Panc1 (cell line): ENCODE data around the gene DKK2. TPM values are rescaled to one million over a fixed set of nuclear protein-coding genes. Genes with fewer than 3 reads are reported as not detected.

ENCODE experiments used
- ATAC-seq: fragments of 200-7000 bp; cut with Tn5 transposase; 2 replicates; pipeline ENCODE4 v1.9.1; 2020; ENCODE audit warnings: mild to moderate bottlenecking, moderate library complexity
- BruUV-seq: library from RNA; stranded (reverse); fragments of 400-500 nt; replicated peaks from 2 replicates; lab custom pipeline; 2021; lab: Mats Ljungman, UMichigan
- CTCF ChIA-PET: fragments of 300-600 bp; sonication (Branson Sonifier 250); formaldehyde crosslinking; loops from one replicate; lab custom pipeline; 2022; ENCODE audit warnings: antibody characterized with exemption; lab: Charles Lee
- POLR2A ChIA-PET: fragments of 300-600 bp; sonication (Branson Sonifier 250); formaldehyde crosslinking; loops from one replicate; lab custom pipeline; 2022; ENCODE audit warnings: antibody characterized with exemption; lab: Charles Lee
- DNase-seq: peaks from one replicate; pipeline ENCODE4 v3.0.0-alpha.2; 2010; ENCODE audit warnings: low read depth, low spot score
- H3K27ac ChIP-seq: 2 replicates; pipeline ENCODE4 v1.5.1; 2011; ENCODE audit warnings: mild to moderate bottlenecking, low read length, inconsistent platforms
- H3K27me3 ChIP-seq: fragments of 200-500 bp; sonication (Bioruptor generic); 2 replicates; pipeline ENCODE4 v1.6.0; 2014; ENCODE audit warnings: low read length, inconsistent platforms; ENCODE audit not compliant: control insufficient read depth, insufficient read depth
- H3K36me3 ChIP-seq: fragments of 200-500 bp; sonication (Bioruptor generic); 2 replicates; pipeline ENCODE4 v1.5.1; 2014; ENCODE audit warnings: inconsistent platforms, mild to moderate bottlenecking, low read length, moderate library complexity; ENCODE audit not compliant: control insufficient read depth, insufficient read depth
- H3K4me1 ChIP-seq: 2 replicates; pipeline ENCODE4 v1.5.1; 2011; ENCODE audit warnings: inconsistent platforms, mild to moderate bottlenecking, low read length, moderate library complexity; ENCODE audit not compliant: control insufficient read depth, insufficient read depth
- H3K4me3 ChIP-seq, 2 experiments: 2 replicates each; pipeline ENCODE4 v1.5.1; 2011 to 2012; ENCODE audit warnings: low read depth in 2 of 2, low read length in 2 of 2, mild to moderate bottlenecking in 2 of 2, inconsistent platforms in 1 of 2, moderate library complexity in 1 of 2
- H3K9me3 ChIP-seq: fragments of 200-500 bp; sonication (Bioruptor generic); 2 replicates; pipeline ENCODE4 v1.5.1; 2014; ENCODE audit warnings: low read depth, mild to moderate bottlenecking, inconsistent platforms, low read length, moderate library complexity; ENCODE audit not compliant: control insufficient read depth, insufficient read depth
- POLR2AphosphoS5 ChIP-seq: IDR thresholded peaks from 2 replicates; pipeline ENCODE4 v1.6.1; 2012; ENCODE audit warnings: mild to moderate bottlenecking, low read depth, low read length, moderate library complexity
- REST ChIP-seq, 2 experiments: IDR thresholded peaks; 2 replicates each; pipeline ENCODE4 v1.6.1; 2011 to 2012; ENCODE audit warnings: low read depth in 2 of 2, control low read depth in 1 of 2, low read length in 1 of 2, mild to moderate bottlenecking in 1 of 2, moderate library complexity in 1 of 2; ENCODE audit not compliant: insufficient read depth in 1 of 2
- SIN3A ChIP-seq: IDR thresholded peaks from 2 replicates; pipeline ENCODE4 v1.6.1; 2012; ENCODE audit warnings: low read depth, mild to moderate bottlenecking, low read length, moderate library complexity, borderline replicate concordance; ENCODE audit not compliant: insufficient read depth
- TCF7L2 ChIP-seq: IDR thresholded peaks from 2 replicates; pipeline ENCODE4 v1.6.1; 2011; ENCODE audit warnings: mild to moderate bottlenecking, low read depth, low read length, inconsistent platforms
- in situ Hi-C: cut with HindIII; loops from 2 replicates; pipeline ENCODE4 v1.10.0; 2016; ENCODE audit warnings: low sequenced_read_pairs, low pct_unique_long_range_greater_than_20kb
- intact Hi-C: fragments of 100-400 bp; cut with micrococcal nuclease; formaldehyde crosslinking; loops from one replicate; pipeline ENCODE4 v1.10.0; 2022; ENCODE audit not compliant: unreplicated experiment
- total RNA-seq: library from RNA; stranded (reverse); gene quantifications from one replicate; pipeline ENCODE4 v1.2.1, GENCODE V29; 2021; ENCODE audit not compliant: unreplicated experiment
- TF ChIP-seq, protein P1 (sequence below): fragments of 450-650 bp; IDR thresholded peaks from 2 replicates; pipeline ENCODE4 v1.5.1; 2017; ENCODE audit warnings: mild to moderate bottlenecking

Gene DKK2
- total RNA-seq, 1 experiment from 2014 or later, result not detected

- no peak overlapping the region for H3K27ac ChIP-seq
- no peaks in the 10 kb centered on the region; the same call in 1 of the 2 replicates for H3K36me3 ChIP-seq
- no peaks in the 10 kb centered on the region for H3K9me3 ChIP-seq
- H3K4me1 ChIP-seq, result no peaks in the 10 kb centered on the region
- ATAC-seq (no peak), DNase-seq (no peak)
- intact Hi-C loops, result no loop called here
- POLR2A ChIA-PET, result no interaction called here
- CTCF ChIA-PET, result no interaction called here
- H3K27me3 ChIP-seq, result no peaks in the 10 kb centered on the region
- no TSS peak for BruUV-seq
- in situ Hi-C loops, result no loop called here
- no peak for TF ChIP-seq SIN3A
- TF ChIP-seq TCF7L2, result no peak
- no peak for TF ChIP-seq POLR2AphosphoS5
- no peak for TF ChIP-seq REST (IDR thresholded peaks at IDR 0.05; ENCODE audit: insufficient read depth in 1 of 2, low read depth in 2 of 2, low read length in 1 of 2)
- TF ChIP-seq, protein P1, sequence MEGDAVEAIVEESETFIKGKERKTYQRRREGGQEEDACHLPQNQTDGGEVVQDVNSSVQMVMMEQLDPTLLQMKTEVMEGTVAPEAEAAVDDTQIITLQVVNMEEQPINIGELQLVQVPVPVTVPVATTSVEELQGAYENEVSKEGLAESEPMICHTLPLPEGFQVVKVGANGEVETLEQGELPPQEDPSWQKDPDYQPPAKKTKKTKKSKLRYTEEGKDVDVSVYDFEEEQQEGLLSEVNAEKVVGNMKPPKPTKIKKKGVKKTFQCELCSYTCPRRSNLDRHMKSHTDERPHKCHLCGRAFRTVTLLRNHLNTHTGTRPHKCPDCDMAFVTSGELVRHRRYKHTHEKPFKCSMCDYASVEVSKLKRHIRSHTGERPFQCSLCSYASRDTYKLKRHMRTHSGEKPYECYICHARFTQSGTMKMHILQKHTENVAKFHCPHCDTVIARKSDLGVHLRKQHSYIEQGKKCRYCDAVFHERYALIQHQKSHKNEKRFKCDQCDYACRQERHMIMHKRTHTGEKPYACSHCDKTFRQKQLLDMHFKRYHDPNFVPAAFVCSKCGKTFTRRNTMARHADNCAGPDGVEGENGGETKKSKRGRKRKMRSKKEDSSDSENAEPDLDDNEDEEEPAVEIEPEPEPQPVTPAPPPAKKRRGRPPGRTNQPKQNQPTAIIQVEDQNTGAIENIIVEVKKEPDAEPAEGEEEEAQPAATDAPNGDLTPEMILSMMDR, result no peak
- H3K4me3 ChIP-seq, result no peak overlapping the region
These were observed 105.6 kb downstream of the DKK2 start for GRCh38 chr4:106930522-106930921.

DNA sequence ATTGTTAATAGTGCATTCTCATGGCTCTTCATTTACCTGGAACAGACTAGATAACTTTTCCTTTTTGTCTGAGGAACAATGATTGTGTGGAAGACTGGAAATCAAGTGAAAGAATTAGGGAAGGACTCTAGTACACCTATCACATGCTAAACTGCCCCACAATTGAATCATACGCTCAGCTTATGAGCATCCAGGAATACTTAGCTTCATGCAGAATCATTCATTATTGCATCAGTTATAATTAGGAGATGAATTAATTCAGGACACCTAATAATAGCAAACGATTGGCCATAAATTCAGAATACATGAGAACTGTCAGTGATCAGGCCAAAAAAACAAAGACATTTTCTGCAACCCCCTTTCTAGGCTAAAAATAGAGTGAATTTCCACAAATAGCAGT, 106.9 kb downstream of the DKK2 start:
- H3K36me3 ChIP-seq, result no peaks in the 10 kb centered on the region; the same call in 1 of the 2 replicates
- in situ Hi-C loops (no loop called here), intact Hi-C loops (no loop called here)
- DNase-seq (no peak), ATAC-seq (no peak)
- no peaks in the 10 kb centered on the region for H3K27me3 ChIP-seq
- no peak overlapping the region for H3K27ac ChIP-seq
- TF ChIP-seq REST (IDR thresholded peaks at IDR 0.05; ENCODE audit: insufficient read depth in 1 of 2, low read depth in 2 of 2, low read length in 1 of 2), result no peak
- TF ChIP-seq, protein P1, result no peak
- TF ChIP-seq TCF7L2, result no peak
- TF ChIP-seq SIN3A, result no peak
- no peak for TF ChIP-seq POLR2AphosphoS5
- no peak overlapping the region for H3K4me3 ChIP-seq
- ChIA-PET POLR2A (no interaction called here), CTCF (no interaction called here)
- H3K9me3 ChIP-seq, result no peaks in the 10 kb centered on the region
- BruUV-seq, result no TSS peak
- H3K4me1 ChIP-seq, result no peaks in the 10 kb centered on the region
